ENCODE results near the gene CPTP.

The CPTP gene

DNA sequence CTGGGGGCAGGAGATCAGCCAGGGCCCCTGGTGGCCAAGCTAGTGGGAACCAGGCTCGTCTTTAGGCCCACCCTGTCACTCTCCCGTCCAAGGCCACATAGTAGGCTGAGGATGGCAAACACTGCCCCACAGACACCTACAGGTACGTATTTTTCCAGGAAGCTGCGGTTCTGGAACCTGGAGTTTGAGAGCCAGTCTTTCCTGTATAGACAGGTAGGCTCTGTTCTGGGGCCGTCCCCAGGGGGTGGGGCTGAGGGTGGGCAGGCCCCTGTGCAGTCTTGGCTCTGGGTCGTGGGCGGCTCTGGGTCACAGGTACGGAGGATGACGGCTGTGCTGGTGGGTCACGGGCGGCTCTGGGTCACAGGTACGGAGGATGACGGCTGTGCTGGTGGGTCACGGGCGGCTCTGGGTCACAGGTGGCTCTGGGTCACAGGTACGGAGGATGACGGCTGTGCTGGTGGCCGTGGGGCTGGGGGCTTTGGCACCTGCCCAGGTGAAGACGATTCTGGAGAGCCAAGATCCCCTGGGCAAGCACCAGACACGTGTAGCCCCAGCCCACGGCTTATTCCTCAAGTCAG is 14.0 kb upstream of the CPTP start:
- Histone ChIP-seq H3K9me3 (no peaks in the 10 kb centered on the region), H3K4me1 (ENCODE audit: control insufficient read depth in 1 of 2, insufficient read depth in 1 of 2, low read depth in 1 of 2, low read length in 1 of 2) (peaks cover 28 to 31% of the 10 kb centered on the region in 2 experiments), H3K27ac (no peak overlapping the region), H3K36me3 (peaks cover 56% of the 10 kb centered on the region), H3K27me3 (peaks cover 4% of the 10 kb centered on the region), H3K4me3 (ENCODE audit: low read depth in 1 of 2, low read length in 1 of 2) (no peak overlapping the region)
- TF ChIP-seq, protein P1, sequence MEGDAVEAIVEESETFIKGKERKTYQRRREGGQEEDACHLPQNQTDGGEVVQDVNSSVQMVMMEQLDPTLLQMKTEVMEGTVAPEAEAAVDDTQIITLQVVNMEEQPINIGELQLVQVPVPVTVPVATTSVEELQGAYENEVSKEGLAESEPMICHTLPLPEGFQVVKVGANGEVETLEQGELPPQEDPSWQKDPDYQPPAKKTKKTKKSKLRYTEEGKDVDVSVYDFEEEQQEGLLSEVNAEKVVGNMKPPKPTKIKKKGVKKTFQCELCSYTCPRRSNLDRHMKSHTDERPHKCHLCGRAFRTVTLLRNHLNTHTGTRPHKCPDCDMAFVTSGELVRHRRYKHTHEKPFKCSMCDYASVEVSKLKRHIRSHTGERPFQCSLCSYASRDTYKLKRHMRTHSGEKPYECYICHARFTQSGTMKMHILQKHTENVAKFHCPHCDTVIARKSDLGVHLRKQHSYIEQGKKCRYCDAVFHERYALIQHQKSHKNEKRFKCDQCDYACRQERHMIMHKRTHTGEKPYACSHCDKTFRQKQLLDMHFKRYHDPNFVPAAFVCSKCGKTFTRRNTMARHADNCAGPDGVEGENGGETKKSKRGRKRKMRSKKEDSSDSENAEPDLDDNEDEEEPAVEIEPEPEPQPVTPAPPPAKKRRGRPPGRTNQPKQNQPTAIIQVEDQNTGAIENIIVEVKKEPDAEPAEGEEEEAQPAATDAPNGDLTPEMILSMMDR (IDR thresholded peaks at IDR 0.05) = no peak

DNA sequence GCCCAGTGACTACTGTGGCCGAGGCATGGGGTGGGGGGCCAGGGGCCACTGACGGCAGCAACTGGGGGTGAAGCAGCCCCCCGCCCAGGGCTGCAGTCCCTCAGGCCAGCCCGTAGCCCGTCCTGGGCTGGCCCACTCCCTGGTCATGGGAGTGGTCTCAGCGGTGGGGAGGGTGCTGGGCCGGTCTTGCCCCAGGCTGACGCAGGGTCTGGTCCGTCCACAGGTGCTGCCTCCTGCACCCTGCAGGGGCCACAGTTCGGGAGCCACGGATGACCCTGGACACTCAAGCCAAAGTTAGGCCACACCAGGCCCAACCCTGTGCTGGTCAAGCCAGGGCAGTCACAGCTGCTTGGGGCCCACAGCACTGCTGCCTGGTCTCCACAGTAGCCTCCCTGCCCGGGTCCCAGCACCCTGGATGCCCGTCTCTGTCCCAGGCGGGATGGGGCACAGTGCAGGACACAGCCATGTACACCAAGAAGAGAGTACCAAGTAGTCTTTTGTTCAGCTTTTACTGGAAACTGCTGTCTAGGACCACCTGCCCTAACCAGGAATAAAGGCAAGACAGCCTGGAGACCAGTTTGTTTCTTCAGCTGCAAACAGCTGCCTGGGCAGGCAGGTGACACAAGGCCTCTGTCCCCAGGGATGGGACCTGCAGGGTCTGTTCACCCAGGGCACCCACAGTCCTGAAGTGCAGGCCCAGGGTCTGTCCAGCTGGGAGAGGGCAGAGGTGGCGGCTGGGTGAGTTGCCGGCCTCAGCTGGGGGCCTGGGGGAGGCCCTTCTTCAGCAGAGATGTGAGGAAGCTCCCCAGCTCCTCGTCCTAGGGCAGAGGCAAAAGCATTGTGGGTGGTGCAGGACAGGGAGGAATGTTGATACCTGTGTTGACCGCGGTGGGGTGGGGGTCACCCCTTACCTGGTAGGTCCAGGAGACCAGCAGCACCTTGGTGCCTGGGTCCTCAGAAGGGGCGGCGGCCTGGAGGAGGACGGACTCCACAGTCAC is 13.2 kb upstream of the CPTP start:
- Histone ChIP-seq H3K27ac (no peak overlapping the region), H3K4me3 (ENCODE audit: low read depth in 1 of 2, low read length in 1 of 2) (no peak overlapping the region), H3K27me3 (peaks cover 4% of the 10 kb centered on the region), H3K4me1 (ENCODE audit: control insufficient read depth in 1 of 2, insufficient read depth in 1 of 2, low read depth in 1 of 2, low read length in 1 of 2) (peaks cover 19 to 22% of the 10 kb centered on the region in 2 experiments), H3K9me3 (no peaks in the 10 kb centered on the region), H3K36me3 (peaks cover 64% of the 10 kb centered on the region)
- TF ChIP-seq, protein P1 (IDR thresholded peaks at IDR 0.05) = no peak

DNA sequence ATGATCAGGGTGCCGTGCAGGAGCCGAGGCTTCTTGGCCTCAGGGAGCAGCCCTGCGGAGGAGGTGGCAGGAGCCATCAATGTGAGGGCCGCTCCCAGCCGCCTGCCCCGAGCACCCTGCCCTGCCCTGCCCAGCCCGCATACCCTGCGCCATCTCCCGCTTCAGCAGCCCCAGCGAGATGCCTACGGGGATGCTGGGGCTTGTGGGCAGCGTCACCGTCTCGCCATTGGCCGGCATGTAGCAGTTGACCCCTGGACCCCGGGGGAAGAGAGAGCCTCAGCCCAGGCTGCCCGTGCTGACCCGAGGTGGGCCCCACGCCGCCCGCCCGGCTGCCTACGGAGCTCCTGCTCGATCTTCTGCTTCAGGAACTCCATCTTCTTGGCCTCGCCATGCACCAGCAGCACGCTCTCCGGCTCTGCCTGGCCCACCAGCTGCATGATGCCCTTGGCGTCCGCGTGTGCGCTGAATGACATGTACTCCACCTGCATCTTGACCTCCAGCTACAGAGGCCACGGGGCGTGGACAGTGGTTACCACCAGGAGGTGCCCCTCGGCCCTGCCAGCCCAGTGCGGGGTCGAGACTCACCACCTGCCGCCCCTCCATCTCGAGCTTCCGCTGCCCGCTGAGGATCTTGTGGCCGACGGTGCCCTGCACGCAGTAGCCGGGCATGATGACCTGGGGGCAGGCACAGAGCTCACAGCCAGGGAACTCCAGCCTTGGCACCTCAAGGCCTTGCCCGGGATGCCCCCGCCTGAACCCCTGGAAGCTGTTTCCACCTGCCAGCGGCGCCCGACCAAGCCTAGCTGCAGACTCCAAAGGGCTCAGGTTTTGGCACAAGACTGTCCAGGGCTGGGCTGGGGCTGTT is 11.9 kb upstream of the CPTP start:
- Histone ChIP-seq H3K9me3 (no peaks in the 10 kb centered on the region), H3K27ac (no peak overlapping the region), H3K27me3 (peaks cover 4% of the 10 kb centered on the region), H3K4me1 (ENCODE audit: control insufficient read depth in 1 of 2, insufficient read depth in 1 of 2, low read depth in 1 of 2, low read length in 1 of 2) (peaks cover 9 to 12% of the 10 kb centered on the region in 2 experiments), H3K36me3 (peaks cover 71% of the 10 kb centered on the region), H3K4me3 (ENCODE audit: low read depth in 1 of 2, low read length in 1 of 2) (no peak overlapping the region)
- TF ChIP-seq, protein P1 (IDR thresholded peaks at IDR 0.05) = no peak

DNA sequence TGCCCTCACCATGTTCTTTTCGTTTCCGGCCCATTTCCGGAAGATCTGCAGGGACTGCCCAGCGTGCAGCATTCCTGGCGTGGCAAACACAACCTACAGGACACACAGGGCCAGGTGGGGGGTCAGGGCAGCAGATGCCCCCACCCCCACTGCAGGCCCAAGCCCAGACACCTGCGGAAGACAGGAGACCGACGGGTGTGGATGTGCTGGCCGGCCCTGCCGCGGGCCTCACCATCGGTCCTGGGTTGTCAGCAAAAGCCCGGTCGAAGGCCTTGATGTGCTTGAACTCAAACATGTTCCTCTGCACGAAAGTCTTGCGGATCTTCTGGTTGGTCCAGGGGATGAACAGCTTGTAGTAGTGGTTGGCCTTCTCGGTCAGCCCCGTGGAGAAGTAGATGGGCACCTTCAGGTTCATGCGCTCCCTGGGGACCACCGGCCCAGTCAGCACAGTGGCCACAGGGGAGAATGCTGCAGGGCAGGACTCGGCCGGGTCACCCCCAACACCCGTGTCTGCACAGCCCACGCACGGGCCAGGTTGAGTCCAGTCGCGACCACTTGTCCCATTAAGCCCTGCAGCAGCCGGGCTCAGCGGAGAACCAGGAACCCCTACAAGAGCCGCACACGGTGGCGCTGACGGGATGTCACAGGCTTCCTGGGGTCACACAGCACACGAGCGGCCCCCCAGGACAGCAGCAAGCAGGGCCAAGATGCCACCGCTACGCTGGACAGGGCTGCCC is 10.9 kb upstream of the CPTP start:
- TF ChIP-seq, protein P1 (IDR thresholded peaks at IDR 0.05) = no peak
- H3K4me3 ChIP-seq (ENCODE audit: low read depth in 1 of 2, low read length in 1 of 2) = no peak overlapping the region
- peaks cover 81% of the 10 kb centered on the region for H3K36me3 ChIP-seq
- H3K27ac ChIP-seq = no peak overlapping the region
- peaks cover 9 to 10% of the 10 kb centered on the region in 2 experiments for H3K4me1 ChIP-seq (ENCODE audit: control insufficient read depth in 1 of 2, insufficient read depth in 1 of 2, low read depth in 1 of 2, low read length in 1 of 2)
- peaks cover 4% of the 10 kb centered on the region for H3K27me3 ChIP-seq
- H3K9me3 ChIP-seq = no peaks in the 10 kb centered on the region

DNA sequence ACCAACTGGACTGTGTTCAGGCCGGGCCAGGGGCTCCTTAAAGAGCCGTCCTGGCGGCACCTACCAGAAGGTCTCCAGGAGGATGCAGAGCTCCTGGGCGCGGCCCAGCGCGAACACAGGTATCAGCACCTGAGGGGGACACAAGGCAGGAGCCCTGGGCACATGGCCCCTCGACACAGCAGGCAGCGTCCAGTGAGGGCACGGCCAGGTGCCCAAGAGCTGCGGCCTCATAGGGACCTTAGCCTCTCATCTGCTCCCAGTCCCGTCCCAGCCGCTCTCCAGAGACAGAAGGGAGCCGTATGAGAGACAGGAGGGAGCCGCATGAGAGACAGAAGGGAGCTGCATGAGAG is 10.4 kb upstream of the CPTP start:
- Histone ChIP-seq H3K9me3 (no peaks in the 10 kb centered on the region), H3K36me3 (peaks cover 87% of the 10 kb centered on the region), H3K4me3 (ENCODE audit: low read depth in 1 of 2, low read length in 1 of 2) (no peak overlapping the region), H3K27ac (no peak overlapping the region), H3K27me3 (peaks cover 4% of the 10 kb centered on the region), H3K4me1 (ENCODE audit: control insufficient read depth in 1 of 2, insufficient read depth in 1 of 2, low read depth in 1 of 2, low read length in 1 of 2) (peaks cover 5% of the 10 kb centered on the region in 2 experiments)
- TF ChIP-seq, protein P1 (IDR thresholded peaks at IDR 0.05) = no peak
